DOHH2 (cell line): ENCODE measurements around the gene IGLON5.

ENCODE experiments used
- H3F3A ChIP-seq: fragments of 200-600 bp; sonication (generic), shearing (Covaris generic); 2 replicates; pipeline ENCODE4 v1.6.0; 2016; ENCODE audit warnings: antibody characterized with exemption, mild to moderate bottlenecking; ENCODE audit not compliant: control insufficient read depth, insufficient read depth
- H3K27ac ChIP-seq: fragments of 200-600 bp; sonication (generic); 2 replicates; pipeline ENCODE4 v1.5.1; 2014; ENCODE audit warnings: low read depth, mild to moderate bottlenecking, low read length, moderate library complexity
- H3K27me3 ChIP-seq: fragments of 200-600 bp; sonication (generic); 2 replicates; pipeline ENCODE4 v1.6.1; 2014; ENCODE audit warnings: mild to moderate bottlenecking, low read length, mixed read lengths; ENCODE audit not compliant: control insufficient read depth
- H3K36me3 ChIP-seq: fragments of 200-600 bp; sonication (generic); 2 replicates; pipeline ENCODE4 v1.6.1; 2014; ENCODE audit warnings: mild to moderate bottlenecking, low read length, moderate library complexity, mixed read lengths; ENCODE audit not compliant: control insufficient read depth
- H3K4me1 ChIP-seq: fragments of 200-600 bp; sonication (generic); 2 replicates; pipeline ENCODE4 v1.6.1; 2014; ENCODE audit warnings: mild to moderate bottlenecking, low read length, mixed read lengths; ENCODE audit not compliant: control insufficient read depth
- H3K4me2 ChIP-seq: fragments of 200-600 bp; sonication (generic); 2 replicates; pipeline ENCODE4 v1.6.0; 2014; ENCODE audit warnings: mild to moderate bottlenecking, low read length, moderate library complexity
- H3K4me3 ChIP-seq: fragments of 200-600 bp; sonication (generic); 2 replicates; pipeline ENCODE4 v1.5.1; 2014; ENCODE audit warnings: mild to moderate bottlenecking, low read length, mixed read lengths
- H3K79me2 ChIP-seq: fragments of 200-600 bp; sonication (generic); 2 replicates; pipeline ENCODE4 v1.6.1; 2014; ENCODE audit warnings: mild to moderate bottlenecking, low read length, mixed read lengths; ENCODE audit not compliant: control insufficient read depth
- H3K9me2 ChIP-seq: fragments of 200-600 bp; sonication (generic); replicated peaks from 2 replicates; pipeline ENCODE4 v1.6.1; 2014; ENCODE audit warnings: mild to moderate bottlenecking, low read length, mixed read lengths; ENCODE audit not compliant: control insufficient read depth
- H3K9me3 ChIP-seq: fragments of 200-600 bp; sonication (generic); 2 replicates; pipeline ENCODE4 v1.6.1; 2014; ENCODE audit warnings: antibody characterized with exemption, low read length, mixed read lengths; ENCODE audit not compliant: control insufficient read depth, insufficient read depth
- H4K20me1 ChIP-seq: fragments of 200-600 bp; sonication (generic); 2 replicates; pipeline ENCODE4 v1.6.0; 2014; ENCODE audit warnings: low read depth, mild to moderate bottlenecking, antibody characterized with exemption, low read length, moderate library complexity; ENCODE audit not compliant: control insufficient read depth, insufficient read depth
- CTCF ChIP-seq: fragments of 200-600 bp; sonication (generic); IDR thresholded peaks from one replicate; pipeline ENCODE4 v1.5.1; 2014; ENCODE audit warnings: antibody characterized with exemption, mild to moderate bottlenecking, low read depth, low read length; ENCODE audit not compliant: poor library complexity, severe bottlenecking
- EZH2phosphoT487 ChIP-seq: fragments of 200-600 bp; sonication (generic); IDR thresholded peaks from 2 replicates; pipeline ENCODE4 v1.6.1; 2017; ENCODE audit warnings: borderline replicate concordance, mild to moderate bottlenecking, antibody characterized with exemption, low read length, moderate library complexity, mixed read lengths

IGLON5 gene

GRCh38 chr19:51295382-51296126 is 15.9 kb upstream of the IGLON5 start:
- no peak overlapping the region for H3K4me2 ChIP-seq
- no peak overlapping the region for H3K4me3 ChIP-seq
- no peaks in the 10 kb centered on the region; the same call in 1 of the 2 replicates for H3K27me3 ChIP-seq
- H3K36me3 ChIP-seq = no peaks in the 10 kb centered on the region
- no peaks in the 10 kb centered on the region for H4K20me1 ChIP-seq
- no peak for TF ChIP-seq CTCF
- TF ChIP-seq EZH2phosphoT487 = no peak
- H3K79me2 ChIP-seq = no peaks in the 10 kb centered on the region
- no peaks in the 10 kb centered on the region for H3K9me3 ChIP-seq
- H3F3A ChIP-seq = no peaks in the 10 kb centered on the region
- no peaks in the 10 kb centered on the region for H3K4me1 ChIP-seq
- H3K9me2 ChIP-seq = no peaks in the 10 kb centered on the region
- no peak overlapping the region for H3K27ac ChIP-seq

- Histone ChIP-seq H4K20me1 (no peaks in the 10 kb centered on the region), H3K4me2 (no peak overlapping the region), H3F3A (no peaks in the 10 kb centered on the region), H3K36me3 (no peaks in the 10 kb centered on the region), H3K27ac (no peak overlapping the region), H3K4me1 (no peaks in the 10 kb centered on the region), H3K79me2 (no peaks in the 10 kb centered on the region), H3K27me3 (no peaks in the 10 kb centered on the region; the same call in 1 of the 2 replicates), H3K9me2 (no peaks in the 10 kb centered on the region), H3K9me3 (no peaks in the 10 kb centered on the region), H3K4me3 (no peak overlapping the region)
- no peak for TF ChIP-seq EZH2phosphoT487
- no peak for TF ChIP-seq CTCF
These were observed 14.9 kb upstream of the IGLON5 start for GRCh38 chr19:51296336-51297093.

DNA sequence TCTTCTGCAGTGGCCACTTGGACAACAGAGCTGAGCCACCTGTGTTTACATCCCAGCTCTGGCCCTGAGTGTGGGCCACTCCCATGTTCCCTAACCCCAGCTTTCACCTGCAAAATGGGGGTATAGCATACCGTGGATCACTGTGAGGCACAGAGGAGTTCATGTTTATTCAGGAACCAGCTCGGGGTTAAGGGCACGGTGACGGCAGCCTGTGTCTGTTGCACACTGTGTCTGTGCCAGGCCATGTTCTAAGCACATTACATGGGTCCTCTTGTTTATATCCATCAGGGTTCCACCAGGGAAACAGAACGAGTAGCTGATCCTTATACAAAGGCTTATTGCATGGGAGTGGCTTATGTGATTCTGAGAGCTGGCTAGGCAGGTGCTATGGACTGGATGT is 14.0 kb upstream of the IGLON5 start:
- no peak overlapping the region for H3K4me2 ChIP-seq
- no peak overlapping the region for H3K27ac ChIP-seq
- TF ChIP-seq CTCF = no peak
- no peak for TF ChIP-seq EZH2phosphoT487
- no peak overlapping the region for H3K4me3 ChIP-seq
- H3K79me2 ChIP-seq = no peaks in the 10 kb centered on the region
- H4K20me1 ChIP-seq = no peaks in the 10 kb centered on the region
- no peaks in the 10 kb centered on the region for H3K4me1 ChIP-seq
- no peaks in the 10 kb centered on the region for H3K9me3 ChIP-seq
- no peaks in the 10 kb centered on the region for H3F3A ChIP-seq
- H3K36me3 ChIP-seq = no peaks in the 10 kb centered on the region
- H3K9me2 ChIP-seq = no peaks in the 10 kb centered on the region
- no peaks in the 10 kb centered on the region for H3K27me3 ChIP-seq
